ENCODE results near the gene ADAMTS18. TPM values are rescaled to one million over a fixed set of nuclear protein-coding genes. Genes with fewer than 3 reads are reported as not detected.

Gene ADAMTS18
- total and polyA plus RNA-seq, 2 of the 8 experiments (the other 6 are each of a cell fraction or from before 2014, with no cell fraction given), result 0.05 to 0.19 TPM

DNA sequence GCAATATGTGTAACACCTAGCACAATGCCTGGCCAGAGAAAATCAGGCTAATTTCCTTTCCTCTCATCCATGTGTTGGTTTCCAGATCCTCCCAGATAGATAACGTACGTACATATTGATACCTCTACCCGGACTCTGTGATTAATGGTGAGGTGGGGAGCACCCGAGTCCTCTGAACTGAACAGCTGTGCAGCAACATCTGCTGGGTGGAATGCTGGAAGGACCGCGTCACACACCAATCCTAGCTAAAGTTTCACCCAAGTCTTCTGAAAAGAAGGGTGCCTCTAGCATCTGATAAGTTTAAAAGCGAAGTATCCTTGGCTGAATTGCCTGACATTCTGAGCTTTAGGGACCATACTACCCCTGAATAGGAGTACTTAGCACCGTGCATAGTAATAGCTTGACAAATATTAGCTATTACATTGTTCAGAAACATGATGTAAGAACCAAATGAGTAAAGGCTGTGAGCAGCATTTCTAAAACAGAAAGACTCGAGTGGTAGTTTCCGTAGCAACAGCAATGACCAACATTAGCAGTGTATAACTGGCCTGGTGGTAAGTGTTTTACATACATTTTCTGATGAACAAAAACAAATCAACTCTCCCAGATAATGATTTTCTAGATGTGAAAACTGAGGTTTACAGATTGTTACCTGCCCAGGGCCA lies 144.3 kb downstream of the ADAMTS18 start (continued):
- TF ChIP-seq GTF2F1 (IDR thresholded peaks at IDR 0.05; ENCODE audit: borderline replicate concordance, low read depth, low read length) (no peak), KDM1A (IDR thresholded peaks at IDR 0.05; ENCODE audit: borderline replicate concordance, low read length) (no peak), SP2 (IDR thresholded peaks at IDR 0.05; ENCODE audit: low read length) (no peak), GABPA (IDR thresholded peaks at IDR 0.05; ENCODE audit: borderline replicate concordance, insufficient read depth, low read length) (no peak), EZH2 (IDR thresholded peaks at IDR 0.05; ENCODE audit: low read depth, low read length, severe bottlenecking) (no peak), MAFK (IDR thresholded peaks at IDR 0.05; ENCODE audit: low read depth, low read length) (no peak)

Data from H1 (cell line).